ENCODE measurements around the gene PARD3B. TPM values are rescaled to one million over a fixed set of nuclear protein-coding genes. Genes with fewer than 3 reads are reported as not detected.

PARD3B gene
- total and polyA plus RNA-seq, 2 of the 8 experiments (the other 6 are each of a cell fraction or from before 2014, with no cell fraction given), result 1.2 to 5.7 TPM

GRCh38 chr2:205438241-205438640 lies 893.0 kb downstream of the PARD3B start:
- no peak overlapping the region for H3K14ac ChIP-seq (ENCODE audit: insufficient read length)
- DNase-seq (ENCODE audit: low read depth in 1 of 2, low spot score in 2 of 2) (no peak), FAIRE-seq (no peak)
- peaks cover 0 to 4% of the 10 kb centered on the region in 2 experiments; a peak in 1 of 4 replicates for H3K9me3 ChIP-seq (ENCODE audit: insufficient read depth in 2 of 2, low read depth in 1 of 2, low read length in 1 of 2)
- H2BK15ac ChIP-seq (ENCODE audit: low read length), result no peak overlapping the region
- H3K4ac ChIP-seq (replicated peaks; ENCODE audit: insufficient read length, low read depth, low read length), result no peak overlapping the region
- ChIA-PET CTCF (ENCODE audit: partially characterized antibody) (no interaction called here), POLR2A (ENCODE audit: partially characterized antibody) (no interaction called here)
- no peak overlapping the region for H2BK120ac ChIP-seq (replicated peaks; ENCODE audit: low read depth, low read length)
- H2AFZ ChIP-seq (ENCODE audit: low read length), result no peak overlapping the region
- no peaks in the 10 kb centered on the region for H4K20me1 ChIP-seq (replicated peaks in 1 of 2; ENCODE audit: control insufficient read depth in 1 of 2, insufficient read depth in 2 of 2, low read length in 2 of 2)
- no peaks in the 10 kb centered on the region for H3K79me2 ChIP-seq (ENCODE audit: control insufficient read depth in 1 of 2, insufficient read depth in 2 of 2, low read length in 2 of 2)
- no peak overlapping the region for H3K9ac ChIP-seq (replicated peaks in 1 of 4; ENCODE audit: extremely low read depth in 1 of 4, low read depth in 3 of 4, low read length in 3 of 4)
- no peaks in the 10 kb centered on the region for H3K79me1 ChIP-seq (ENCODE audit: low read depth, low read length)
- H3K27me3 ChIP-seq (replicated peaks in 1 of 4; ENCODE audit: control insufficient read depth in 3 of 4, extremely low read depth in 1 of 4, insufficient read depth in 3 of 4, low read length in 3 of 4), result no peaks in the 10 kb centered on the region; a peak in 1 of 7 replicates
- no peak overlapping the region for H3K23ac ChIP-seq (ENCODE audit: insufficient read length)
- H4K91ac ChIP-seq (replicated peaks; ENCODE audit: insufficient read length, low read length), result no peak overlapping the region
- H4K5ac ChIP-seq (ENCODE audit: insufficient read length, low read depth, low read length), result no peak overlapping the region
- no peaks in the 10 kb centered on the region for H3K23me2 ChIP-seq (ENCODE audit: low read depth, low read length)
- no peak overlapping the region for H2BK20ac ChIP-seq (ENCODE audit: low read length)
- H3K36me3 ChIP-seq (ENCODE audit: control insufficient read depth in 2 of 4, insufficient read depth in 4 of 4, low read length in 3 of 4), result no peaks in the 10 kb centered on the region
- no peak overlapping the region for H4K8ac ChIP-seq (ENCODE audit: extremely low read depth, insufficient read depth, low read length)
- no peak overlapping the region for H3K27ac ChIP-seq (ENCODE audit: low read depth, low read length)
- H3K18ac ChIP-seq (ENCODE audit: extremely low read depth, low read length), result no peak overlapping the region
- no peak overlapping the region for H2BK12ac ChIP-seq (ENCODE audit: low read depth, low read length)
- peaks cover 0 to 3% (median 0%) of the 10 kb centered on the region in 4 experiments; a peak in 1 of 7 replicates for H3K4me1 ChIP-seq (replicated peaks in 1 of 4; ENCODE audit: control insufficient read depth in 3 of 4, insufficient read depth in 4 of 4, low read length in 3 of 4)
- H3K4me3 ChIP-seq (ENCODE audit: extremely low read depth in 1 of 4, insufficient read depth in 2 of 4, low read depth in 3 of 4, low read length in 4 of 4), result no peak overlapping the region
- H3K56ac ChIP-seq (replicated peaks; ENCODE audit: insufficient read length, low read depth, low read length), result no peak overlapping the region
- TF ChIP-seq HDAC2 (IDR thresholded peaks at IDR 0.05; ENCODE audit: borderline replicate concordance in 1 of 2, low read depth in 2 of 2, low read length in 2 of 2), result no peak
- no peak for TF ChIP-seq FOSL1 (IDR thresholded peaks at IDR 0.05; ENCODE audit: insufficient read depth, low read depth, low read length)
- no peak for TF ChIP-seq CHD2 (IDR thresholded peaks at IDR 0.05; ENCODE audit: low read length)
- no peak for TF ChIP-seq RXRA (IDR thresholded peaks at IDR 0.05; ENCODE audit: insufficient read depth, low read depth, low read length)
- no peak for TF ChIP-seq MAFK (IDR thresholded peaks at IDR 0.05; ENCODE audit: low read depth, low read length)
- TF ChIP-seq CREB1 (IDR thresholded peaks at IDR 0.05), result no peak
- no peak for TF ChIP-seq POU5F1 (IDR thresholded peaks at IDR 0.05; ENCODE audit: low read depth, low read length)
- TF ChIP-seq SIN3A (conservative IDR thresholded peaks at IDR 0.05 in 1 of 2, IDR thresholded peaks at IDR 0.05 in 1 of 2; ENCODE audit: low read depth in 1 of 2, low read length in 2 of 2), result no peak
- H2BK5ac ChIP-seq (ENCODE audit: low read depth, low read length), result no peak overlapping the region
- WGBS, 2 experiments (ENCODE audit: extremely low coverage in 1 of 2, insufficient coverage in 1 of 2, insufficient read length in 1 of 2, insufficient replicate concordance in 2 of 2, low coverage in 1 of 2, low lambda C conversion rate in 2 of 2, missing lambda C conversion rate in 1 of 2), result 84% methylated on average over 2 of the region's 2 CpGs; no CpG with 5 or more reads in 1 of the 2 experiments
- no peak overlapping the region; a peak in 1 of 4 replicates for H3K4me2 ChIP-seq (ENCODE audit: insufficient read depth in 1 of 2, low read depth in 2 of 2, low read length in 2 of 2)
- H2AK5ac ChIP-seq (ENCODE audit: low read depth, low read length), result no peak overlapping the region

Data from H1 (cell line).